Measurements from ENCODE around the gene CNOT6. TPM values are rescaled to one million over a fixed set of nuclear protein-coding genes. Genes with fewer than 3 reads are reported as not detected.
"Not testable (repeated sequence)": the region's sequence is repeated elsewhere in the genome, so short reads cannot be mapped to it uniquely, and the experiment has no call there.

The CNOT6 gene
- total RNA-seq, 4 donors from 2014 or later = 15.8 to 25.7 (median 24.1) TPM

DNA sequence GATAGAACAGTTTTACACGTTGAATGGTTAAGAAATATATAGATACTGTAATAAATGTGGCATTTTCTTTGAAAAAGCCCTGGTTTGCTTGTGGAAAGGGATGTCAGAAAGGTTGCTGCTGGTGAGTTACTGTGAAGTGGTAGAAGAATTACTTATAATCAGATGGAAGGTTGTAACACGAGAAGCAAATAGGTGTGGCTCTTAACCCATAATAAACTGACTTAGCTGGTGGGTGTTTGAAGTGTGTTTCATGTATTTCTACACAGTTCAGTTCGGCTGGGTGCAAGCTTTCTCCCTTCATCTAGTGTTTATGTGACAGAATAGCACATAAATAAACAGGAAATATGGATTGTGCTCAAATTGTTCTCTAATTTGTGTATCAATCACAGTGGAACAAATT lies 5.5 kb downstream of the CNOT6 start:
- no peaks in the 10 kb centered on the region for H3K36me3 ChIP-seq
- H3K9me3 ChIP-seq = no peaks in the 10 kb centered on the region
- no peak overlapping the region for H3K27ac ChIP-seq
- no peak overlapping the region for H3K4me3 ChIP-seq
- TF ChIP-seq POLR2AphosphoS5 (IDR thresholded peaks at IDR 0.05) (no peak), POLR2A (IDR thresholded peaks at IDR 0.05) (no peak), EP300 (IDR thresholded peaks at IDR 0.05) (no peak)
- TF ChIP-seq, protein P1, sequence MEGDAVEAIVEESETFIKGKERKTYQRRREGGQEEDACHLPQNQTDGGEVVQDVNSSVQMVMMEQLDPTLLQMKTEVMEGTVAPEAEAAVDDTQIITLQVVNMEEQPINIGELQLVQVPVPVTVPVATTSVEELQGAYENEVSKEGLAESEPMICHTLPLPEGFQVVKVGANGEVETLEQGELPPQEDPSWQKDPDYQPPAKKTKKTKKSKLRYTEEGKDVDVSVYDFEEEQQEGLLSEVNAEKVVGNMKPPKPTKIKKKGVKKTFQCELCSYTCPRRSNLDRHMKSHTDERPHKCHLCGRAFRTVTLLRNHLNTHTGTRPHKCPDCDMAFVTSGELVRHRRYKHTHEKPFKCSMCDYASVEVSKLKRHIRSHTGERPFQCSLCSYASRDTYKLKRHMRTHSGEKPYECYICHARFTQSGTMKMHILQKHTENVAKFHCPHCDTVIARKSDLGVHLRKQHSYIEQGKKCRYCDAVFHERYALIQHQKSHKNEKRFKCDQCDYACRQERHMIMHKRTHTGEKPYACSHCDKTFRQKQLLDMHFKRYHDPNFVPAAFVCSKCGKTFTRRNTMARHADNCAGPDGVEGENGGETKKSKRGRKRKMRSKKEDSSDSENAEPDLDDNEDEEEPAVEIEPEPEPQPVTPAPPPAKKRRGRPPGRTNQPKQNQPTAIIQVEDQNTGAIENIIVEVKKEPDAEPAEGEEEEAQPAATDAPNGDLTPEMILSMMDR (IDR thresholded peaks at IDR 0.05) = no peak
- peaks cover 3 to 43% (median 6%) of the 10 kb centered on the region in 3 donors for H3K4me1 ChIP-seq
- no peaks in the 10 kb centered on the region for H3K27me3 ChIP-seq
- no peak for ATAC-seq
- 34 to 44% methylated on average over 3 of the region's 3 CpGs for WGBS, 2 donors (ENCODE audit: low coverage in 1 of 2)

DNA sequence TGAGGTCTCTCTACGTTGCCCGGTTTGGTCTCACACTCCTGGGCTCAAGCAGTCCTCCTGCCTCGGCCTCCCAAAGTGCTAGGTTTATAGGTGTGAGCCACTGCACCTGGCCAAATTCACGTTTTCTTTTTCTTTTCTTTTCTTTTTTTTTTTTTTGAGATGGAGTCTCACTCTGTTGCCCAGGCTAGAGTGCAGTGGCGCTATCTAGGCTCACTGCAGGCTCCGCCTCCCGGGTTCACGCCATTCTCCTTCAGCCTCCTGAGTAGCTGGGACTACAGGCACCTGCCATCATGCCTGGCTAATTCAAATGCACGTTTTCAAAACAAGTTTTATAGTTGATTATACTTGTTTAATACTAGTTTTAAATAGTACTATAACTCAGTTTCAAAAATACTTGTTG lies 6.1 kb downstream of the CNOT6 start:
- not testable (repeated sequence) for H3K36me3 ChIP-seq, H3K9me3 ChIP-seq, H3K4me3 ChIP-seq, H3K27me3 ChIP-seq, H3K27ac ChIP-seq, ATAC-seq
- H3K4me1 ChIP-seq = peaks cover 3 to 38% (median 6%) of the 10 kb centered on the region in 3 donors
- 89 to 91% methylated on average over 4 to 8 of the region's 9 CpGs for WGBS, 2 donors (ENCODE audit: low coverage in 1 of 2)

- no peak for TF ChIP-seq POLR2A (IDR thresholded peaks at IDR 0.05)
- TF ChIP-seq POLR2AphosphoS5 (IDR thresholded peaks at IDR 0.05) = no peak
- TF ChIP-seq EP300 (IDR thresholded peaks at IDR 0.05) = no peak
- TF ChIP-seq, protein P1 (IDR thresholded peaks at IDR 0.05) = no peak
- Histone ChIP-seq H3K27ac (no peak overlapping the region), H3K4me3 (no peak overlapping the region), H3K27me3 (no peaks in the 10 kb centered on the region), H3K9me3 (no peaks in the 10 kb centered on the region), H3K4me1 (peaks cover 0 to 36% (median 0%) of the 10 kb centered on the region in 3 donors), H3K36me3 (peaks cover 0 to 3% of the 10 kb centered on the region in 2 donors)
- no peak for ATAC-seq
- WGBS, 2 donors (ENCODE audit: low coverage in 1 of 2) = 53 to 72% methylated on average over 4 to 5 of the region's 6 CpGs
Measured at GRCh38 chr5:180507661-180508060, 13.5 kb downstream of the CNOT6 start.

- Histone ChIP-seq H3K4me1 (peaks cover 0 to 10% (median 0%) of the 10 kb centered on the region in 3 donors), H3K9me3 (no peaks in the 10 kb centered on the region), H3K36me3 (no peaks in the 10 kb centered on the region), H3K27me3 (no peaks in the 10 kb centered on the region), H3K4me3 (no peak overlapping the region), H3K27ac (no peak overlapping the region)
- TF ChIP-seq POLR2AphosphoS5 (IDR thresholded peaks at IDR 0.05) (no peak), EP300 (IDR thresholded peaks at IDR 0.05) (no peak), POLR2A (IDR thresholded peaks at IDR 0.05) (no peak)
- TF ChIP-seq, protein P1 (IDR thresholded peaks at IDR 0.05) = no peak
- ATAC-seq = no peak
- 98 to 100% methylated on average over 1 to 3 of the region's 3 CpGs for WGBS, 2 donors (ENCODE audit: low coverage in 1 of 2)
Measured at GRCh38 chr5:180515294-180515693, 21.1 kb downstream of the CNOT6 start.

DNA sequence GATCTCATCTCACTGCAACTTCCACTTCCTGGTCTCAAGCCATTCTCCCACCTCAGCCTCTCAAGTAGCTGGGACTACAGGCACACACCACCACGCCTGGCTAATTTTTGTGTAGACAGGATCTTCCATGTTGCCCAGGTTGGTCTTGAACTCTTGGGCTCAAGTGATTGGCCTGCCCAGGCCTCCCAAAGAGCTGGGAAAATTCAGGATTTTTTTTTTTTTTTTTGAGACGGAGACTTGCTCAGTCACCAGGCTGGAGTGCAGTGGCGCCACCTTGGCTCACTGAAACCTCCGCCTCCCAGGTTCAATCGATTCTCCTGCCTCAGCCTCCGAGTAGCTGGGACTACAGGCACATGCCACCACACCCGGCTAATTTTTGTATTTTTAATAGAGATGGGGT lies 21.8 kb downstream of the CNOT6 start:
- not testable (repeated sequence) for H3K9me3 ChIP-seq
- WGBS, 2 donors (ENCODE audit: low coverage in 1 of 2) = 98 to 100% methylated on average over 2 to 7 of the region's 7 CpGs

GRCh38 chr5:180516440-180516839 lies 22.3 kb downstream of the CNOT6 start:
- TF ChIP-seq POLR2AphosphoS5 (IDR thresholded peaks at IDR 0.05) (no peak), POLR2A (IDR thresholded peaks at IDR 0.05) (no peak), EP300 (IDR thresholded peaks at IDR 0.05) (no peak)
- TF ChIP-seq, protein P1 (IDR thresholded peaks at IDR 0.05) = no peak
- WGBS, 2 donors (ENCODE audit: low coverage in 1 of 2) = 76 to 93% methylated on average over 2 to 5 of the region's 5 CpGs
- Histone ChIP-seq H3K27me3 (no peaks in the 10 kb centered on the region), H3K36me3 (no peaks in the 10 kb centered on the region), H3K4me1 (peaks cover 0 to under 1% (median 0%) of the 10 kb centered on the region in 3 donors), H3K27ac (no peak overlapping the region), H3K4me3 (no peak overlapping the region), H3K9me3 (no peaks in the 10 kb centered on the region)
- no peak for ATAC-seq

More for the DNA sequence above, 21.8 kb downstream of the CNOT6 start:
- not testable (repeated sequence) for H3K36me3 ChIP-seq, H3K4me3 ChIP-seq, H3K4me1 ChIP-seq, H3K27ac ChIP-seq, ATAC-seq, H3K27me3 ChIP-seq
